ENCODE measurements around the gene ARSB.
"Not testable (repeated sequence)": the region's sequence is repeated elsewhere in the genome, so short reads cannot be mapped to it uniquely, and the experiment has no call there.

The ARSB gene

GRCh38 chr5:78907255-78907891 is 77.7 kb downstream of the ARSB start:
- DNase-seq (ENCODE audit: low read depth in 4 of 4, low spot score in 1 of 4): no peak

- DNase-seq (ENCODE audit: low read depth in 4 of 4, low spot score in 1 of 4): no peak
These were observed 79.8 kb downstream of the ARSB start for GRCh38 chr5:78905084-78905938.

- DNase-seq (ENCODE audit: low read depth in 4 of 4, low spot score in 1 of 4): no peak
These were observed 81.2 kb downstream of the ARSB start for GRCh38 chr5:78903861-78904260.

- DNase-seq (ENCODE audit: low read depth in 4 of 4, low spot score in 1 of 4): no peak
These were observed 81.8 kb downstream of the ARSB start for GRCh38 chr5:78903353-78903752.

- DNase-seq (ENCODE audit: low read depth in 4 of 4, low spot score in 1 of 4): no peak
These were observed 85.2 kb downstream of the ARSB start for GRCh38 chr5:78899922-78900362.

GRCh38 chr5:78896132-78896531 is 89.0 kb downstream of the ARSB start:
- no peak for DNase-seq (ENCODE audit: low read depth in 4 of 4, low spot score in 1 of 4)

GRCh38 chr5:78895616-78896015 is 89.5 kb downstream of the ARSB start:
- no peak for DNase-seq (ENCODE audit: low read depth in 4 of 4, low spot score in 1 of 4)

GRCh38 chr5:78893940-78894677 is 91.0 kb downstream of the ARSB start:
- DNase-seq (ENCODE audit: low read depth in 4 of 4, low spot score in 1 of 4): no peak

GRCh38 chr5:78890667-78891379 is 94.3 kb downstream of the ARSB start:
- DNase-seq (ENCODE audit: low read depth in 4 of 4, low spot score in 1 of 4): no peak

GRCh38 chr5:78889369-78890140 is 95.6 kb downstream of the ARSB start:
- no peak for DNase-seq (ENCODE audit: low read depth in 4 of 4, low spot score in 1 of 4)

GRCh38 chr5:78888580-78889368 is 96.3 kb downstream of the ARSB start:
- no peak for DNase-seq (ENCODE audit: low read depth in 4 of 4, low spot score in 1 of 4)

- no peak for DNase-seq (ENCODE audit: low read depth in 4 of 4, low spot score in 1 of 4)
These were observed 97.6 kb downstream of the ARSB start for GRCh38 chr5:78887384-78888118.

GRCh38 chr5:78886341-78887230 is 98.5 kb downstream of the ARSB start:
- DNase-seq (ENCODE audit: low read depth in 4 of 4, low spot score in 1 of 4): no peak

GRCh38 chr5:78881884-78882283 is 103.2 kb downstream of the ARSB start:
- no peak for DNase-seq (ENCODE audit: low read depth in 4 of 4, low spot score in 1 of 4)

- no peak for DNase-seq (ENCODE audit: low read depth in 4 of 4, low spot score in 1 of 4)
These were observed 105.6 kb downstream of the ARSB start for GRCh38 chr5:78879516-78879915.

GRCh38 chr5:78866076-78866475 is 119.0 kb downstream of the ARSB start:
- not testable (repeated sequence) for DNase-seq (ENCODE audit: low read depth in 4 of 4, low spot score in 1 of 4)

- no peak for DNase-seq (ENCODE audit: low read depth in 4 of 4, low spot score in 1 of 4)
These were observed 126.7 kb downstream of the ARSB start for GRCh38 chr5:78858364-78858763.

- no peak for DNase-seq (ENCODE audit: low read depth in 4 of 4, low spot score in 1 of 4)
These were observed 130.1 kb downstream of the ARSB start for GRCh38 chr5:78855026-78855425.

Data from stimulated activated CD4-positive, alpha-beta T cell treated with anti-CD3 and anti-CD28 coated beads, Interleukin-1b, Interleukin-23, amount 100 ng/mL, for 24 hours (primary cell).